GM13977 (cell line): ENCODE measurements around the gene CRADD.
"Not testable (repeated sequence)": the region's sequence is repeated elsewhere in the genome, so short reads cannot be mapped to it uniquely, and the experiment has no call there.

ENCODE experiments used
- DNase-seq: peaks from one replicate; pipeline ENCODE4 v3.0.0; 2012; ENCODE audit warnings: low spot score
- in situ Hi-C: fragments of 300-500 bp; cut with MboI; formaldehyde crosslinking; loops from one replicate; pipeline ENCODE4 v1.12.0; 2022; ENCODE audit warnings: low sequenced_read_pairs, low pct_unique_long_range_greater_than_20kb, mixed read lengths, inconsistent platforms; ENCODE audit not compliant: unreplicated experiment
- TF ChIP-seq, protein P1 (sequence below): IDR thresholded peaks from 2 replicates; pipeline ENCODE4 v1.5.1; 2012; ENCODE audit warnings: mild to moderate bottlenecking, control low read depth; ENCODE audit not compliant: insufficient read depth; ENCODE audit errors: extremely low read depth, missing control alignments

CRADD gene

GRCh38 chr12:93794738-93795137 lies 117.6 kb downstream of the CRADD start:
- TF ChIP-seq, protein P1, sequence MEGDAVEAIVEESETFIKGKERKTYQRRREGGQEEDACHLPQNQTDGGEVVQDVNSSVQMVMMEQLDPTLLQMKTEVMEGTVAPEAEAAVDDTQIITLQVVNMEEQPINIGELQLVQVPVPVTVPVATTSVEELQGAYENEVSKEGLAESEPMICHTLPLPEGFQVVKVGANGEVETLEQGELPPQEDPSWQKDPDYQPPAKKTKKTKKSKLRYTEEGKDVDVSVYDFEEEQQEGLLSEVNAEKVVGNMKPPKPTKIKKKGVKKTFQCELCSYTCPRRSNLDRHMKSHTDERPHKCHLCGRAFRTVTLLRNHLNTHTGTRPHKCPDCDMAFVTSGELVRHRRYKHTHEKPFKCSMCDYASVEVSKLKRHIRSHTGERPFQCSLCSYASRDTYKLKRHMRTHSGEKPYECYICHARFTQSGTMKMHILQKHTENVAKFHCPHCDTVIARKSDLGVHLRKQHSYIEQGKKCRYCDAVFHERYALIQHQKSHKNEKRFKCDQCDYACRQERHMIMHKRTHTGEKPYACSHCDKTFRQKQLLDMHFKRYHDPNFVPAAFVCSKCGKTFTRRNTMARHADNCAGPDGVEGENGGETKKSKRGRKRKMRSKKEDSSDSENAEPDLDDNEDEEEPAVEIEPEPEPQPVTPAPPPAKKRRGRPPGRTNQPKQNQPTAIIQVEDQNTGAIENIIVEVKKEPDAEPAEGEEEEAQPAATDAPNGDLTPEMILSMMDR = no peak
- in situ Hi-C loops = no loop called here
- DNase-seq = no peak

DNA sequence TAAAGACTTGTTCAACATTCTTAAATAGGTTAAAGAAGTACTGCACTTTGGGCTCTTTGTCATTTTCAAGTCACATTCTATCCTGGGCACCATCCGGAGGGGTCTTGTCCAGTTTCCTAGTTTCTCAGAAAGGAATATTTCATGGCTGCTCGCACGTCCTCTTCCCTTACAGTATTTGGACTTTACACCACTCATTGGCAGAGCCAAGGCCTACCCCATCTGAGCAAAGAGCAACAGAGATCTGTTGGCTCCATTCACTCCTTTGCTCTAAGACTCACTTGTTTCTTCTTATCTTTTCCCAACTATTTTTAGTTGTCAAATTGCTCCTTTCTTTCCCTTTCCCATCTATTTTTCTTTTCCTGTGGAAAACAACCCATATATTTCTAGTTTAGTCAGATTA lies 118.2 kb downstream of the CRADD start:
- in situ Hi-C loops = no loop called here
- TF ChIP-seq, protein P1 = no peak
- no peak for DNase-seq

- in situ Hi-C loops = no loop called here
- no peak for DNase-seq
- TF ChIP-seq, protein P1 = no peak
Observed at GRCh38 chr12:93796729-93797128, 119.6 kb downstream of the CRADD start.

DNA sequence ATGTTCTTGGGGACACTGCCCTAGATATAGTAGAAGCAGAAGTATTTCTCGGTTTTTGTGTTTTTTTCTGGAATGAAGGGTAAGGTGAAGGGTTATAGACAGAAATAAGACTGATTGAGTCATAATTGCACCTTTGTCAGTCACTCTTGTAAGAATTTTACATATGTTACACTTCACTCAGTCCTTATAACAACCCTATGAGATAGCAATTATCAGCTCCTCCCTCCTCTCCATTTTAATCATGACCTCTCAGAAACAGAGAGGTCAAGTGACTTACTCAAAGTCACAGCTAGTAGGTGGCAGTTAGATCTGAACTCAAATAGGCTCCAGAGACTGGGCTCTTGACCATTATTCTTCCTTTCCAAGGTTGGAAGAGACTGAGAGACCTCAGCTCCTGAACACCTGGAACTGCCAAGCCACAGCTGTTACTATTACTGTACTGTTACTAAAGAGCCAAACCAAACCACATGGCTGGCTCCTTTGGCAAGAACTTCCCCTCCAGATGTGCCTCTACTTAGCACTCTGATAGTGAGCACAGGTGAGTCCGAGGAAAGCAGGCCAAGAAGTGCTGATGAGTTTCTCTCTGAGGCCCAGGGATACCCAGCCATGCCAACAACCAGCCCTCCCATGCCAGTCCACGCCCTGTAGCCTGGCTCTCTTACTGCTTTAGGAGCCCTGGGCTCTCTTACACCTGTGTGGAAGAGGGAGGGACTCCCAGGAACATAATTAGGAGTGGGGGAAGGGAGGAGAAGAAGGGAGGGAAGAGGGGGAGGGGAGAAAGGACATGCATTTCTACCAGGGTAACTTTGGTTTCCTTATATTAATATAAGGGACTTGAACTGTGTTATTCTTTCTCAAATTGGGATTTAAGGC lies 121.3 kb downstream of the CRADD start:
- DNase-seq = no peak
- in situ Hi-C loops = no loop called here
- TF ChIP-seq, protein P1 = no peak

GRCh38 chr12:93801666-93802065 lies 124.5 kb downstream of the CRADD start:
- in situ Hi-C loops, DNase-seq: not testable (repeated sequence)

GRCh38 chr12:93802293-93802692 lies 125.1 kb downstream of the CRADD start:
- TF ChIP-seq, protein P1 = no peak
- DNase-seq = no peak
- in situ Hi-C loops = no loop called here

- DNase-seq = no peak
- TF ChIP-seq, protein P1 = peak; percentile 26
- in situ Hi-C loops = no loop called here
Observed at GRCh38 chr12:93802698-93803423, 125.7 kb downstream of the CRADD start.
